SH-SY5Y (cell line): ENCODE results near the gene GMCL2.

Experiments used
- GATA2 ChIP-seq: IDR thresholded peaks from 2 replicates; pipeline ENCODE4 v1.6.1; 2011; ENCODE audit warnings: mild to moderate bottlenecking, low read depth, low read length
- GATA3 ChIP-seq: IDR thresholded peaks from 2 replicates; pipeline ENCODE4 v1.6.1; 2011; ENCODE audit warnings: low read depth, mild to moderate bottlenecking, low read length, moderate library complexity

DNA sequence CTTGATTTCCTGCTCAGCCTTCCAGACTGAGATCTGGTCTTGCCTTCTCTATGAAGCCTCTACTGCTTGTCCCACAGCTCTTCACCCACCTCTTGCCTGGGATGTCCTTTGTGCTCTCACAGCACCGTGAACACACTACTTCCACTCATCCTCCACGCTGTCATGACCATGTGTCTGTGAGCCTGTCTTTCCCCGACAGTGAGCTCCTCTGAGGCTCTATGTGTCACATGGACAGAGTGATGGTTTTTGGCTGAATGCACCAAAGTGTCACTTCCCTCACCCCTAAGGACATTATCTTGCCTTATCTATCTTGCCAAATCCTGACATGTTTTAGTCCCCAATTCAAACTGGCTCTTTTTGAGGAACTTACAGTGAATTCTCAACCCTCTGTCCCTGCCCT lies 34.1 kb upstream of the GMCL2 start:
- TF ChIP-seq GATA2 (no peak), GATA3 (no peak)
